Skeletal muscle satellite cell (primary cell): ENCODE data around the gene FAM50A.
A peak's percentile ranks its signal among the peaks of the same experiment; 100 is the strongest.

Experiments used
- H3K27me3 ChIP-seq: 2 replicates; pipeline ENCODE4 v1.7.0; 2013; ENCODE audit warnings: low read length; ENCODE audit not compliant: control insufficient read depth, insufficient read depth
- H3K36me3 ChIP-seq: 2 replicates; pipeline ENCODE4 v1.7.0; 2013; ENCODE audit warnings: mild to moderate bottlenecking, control low read depth, low read length; ENCODE audit not compliant: insufficient read depth
- H3K4me1 ChIP-seq: 2 replicates; pipeline ENCODE4 v1.7.0; 2013; ENCODE audit warnings: low read length; ENCODE audit not compliant: control insufficient read depth, insufficient read depth
- H3K4me2 ChIP-seq: 2 replicates; pipeline ENCODE4 v1.7.0; 2013; ENCODE audit warnings: mild to moderate bottlenecking, low read length
- H3K4me3 ChIP-seq: 2 replicates; pipeline ENCODE4 v1.7.0; 2013; ENCODE audit warnings: low read length
- H3K9ac ChIP-seq: 2 replicates; pipeline ENCODE4 v1.7.0; 2013; ENCODE audit warnings: mild to moderate bottlenecking, low read depth, low read length, moderate library complexity
- H3K9me3 ChIP-seq: replicated peaks from 2 replicates; pipeline ENCODE4 v1.7.0; 2013; ENCODE audit warnings: mild to moderate bottlenecking, control low read depth, low read length

Gene FAM50A

DNA sequence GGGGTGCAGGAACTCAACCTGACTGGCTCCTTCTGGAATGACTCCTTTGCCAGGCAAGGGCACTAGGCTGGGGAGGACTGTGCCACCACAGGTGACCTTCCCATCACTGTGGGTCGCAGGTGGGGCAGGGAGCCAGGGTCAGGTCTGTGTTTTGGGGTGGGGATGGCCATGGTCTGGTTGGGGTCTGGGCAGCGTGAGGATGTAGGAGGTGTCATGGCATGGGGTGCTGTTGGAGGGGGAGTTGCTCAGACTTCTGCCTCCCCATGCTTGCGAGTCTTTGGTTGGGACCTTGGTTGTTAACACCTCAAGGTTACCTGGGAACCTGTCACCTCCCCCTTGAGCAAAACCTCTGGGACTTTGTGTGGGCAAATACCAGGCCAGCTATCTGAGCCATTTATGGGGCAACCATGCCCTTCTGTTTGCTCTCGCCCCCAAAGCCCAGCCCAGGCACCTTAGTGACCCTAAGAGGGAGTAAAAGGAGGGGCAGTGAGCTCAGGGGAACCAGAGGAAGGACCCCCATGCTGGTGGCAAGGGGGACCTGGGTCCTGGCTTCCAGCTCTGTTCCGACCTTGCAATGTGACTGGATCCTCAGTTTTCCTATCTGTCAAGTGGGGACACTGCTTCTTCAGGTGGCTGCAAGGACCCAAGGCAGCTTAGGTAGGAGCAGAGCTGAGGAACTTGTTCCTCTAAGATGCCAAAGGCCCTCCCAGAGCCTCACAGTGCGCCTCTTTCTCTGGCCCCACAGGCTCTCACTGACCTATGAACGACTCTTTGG is 9.4 kb upstream of the FAM50A start:
- H3K4me2 ChIP-seq: no peak overlapping the region
- H3K4me1 ChIP-seq: peaks cover 11% of the 10 kb centered on the region
- H3K27me3 ChIP-seq: no peaks in the 10 kb centered on the region
- peaks cover 31% of the 10 kb centered on the region for H3K36me3 ChIP-seq
- H3K4me3 ChIP-seq: no peak overlapping the region
- no peaks in the 10 kb centered on the region for H3K9me3 ChIP-seq
- H3K9ac ChIP-seq: no peak overlapping the region

DNA sequence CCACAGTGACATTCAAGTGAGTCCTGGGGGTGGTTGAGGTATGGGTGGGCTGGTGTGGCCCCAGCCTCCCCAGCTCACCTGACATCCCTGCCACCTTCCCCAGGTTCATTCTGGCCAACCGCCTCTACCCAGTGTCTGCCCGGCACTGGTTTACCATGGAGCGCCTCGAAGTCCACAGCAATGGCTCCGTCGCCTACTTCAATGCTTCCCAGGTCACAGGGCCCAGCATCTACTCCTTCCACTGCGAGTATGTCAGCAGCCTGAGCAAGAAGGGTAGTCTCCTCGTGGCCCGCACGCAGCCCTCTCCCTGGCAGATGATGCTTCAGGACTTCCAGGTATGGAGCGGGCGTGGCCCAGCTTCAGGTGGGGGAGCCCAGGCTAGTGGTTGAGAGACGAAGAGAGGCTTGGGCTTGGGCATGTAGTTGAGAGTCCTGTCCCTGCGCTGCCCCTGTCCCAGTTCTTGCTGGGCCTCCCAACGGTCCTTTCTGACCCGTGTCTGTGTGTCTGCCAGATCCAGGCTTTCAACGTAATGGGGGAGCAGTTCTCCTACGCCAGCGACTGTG is 8.7 kb upstream of the FAM50A start:
- H3K27me3 ChIP-seq: no peaks in the 10 kb centered on the region
- peaks cover 33% of the 10 kb centered on the region for H3K36me3 ChIP-seq
- peaks cover 11% of the 10 kb centered on the region for H3K4me1 ChIP-seq
- H3K9me3 ChIP-seq: no peaks in the 10 kb centered on the region
- H3K4me3 ChIP-seq: no peak overlapping the region
- H3K4me2 ChIP-seq: no peak overlapping the region
- H3K9ac ChIP-seq: no peak overlapping the region

- H3K4me3 ChIP-seq: peak overlapping the region; percentile 79
- H3K36me3 ChIP-seq: peaks cover 41% of the 10 kb centered on the region
- peak overlapping the region; percentile 73 for H3K4me2 ChIP-seq
- peak overlapping the region; percentile 83 for H3K9ac ChIP-seq
- peaks cover 11% of the 10 kb centered on the region for H3K4me1 ChIP-seq
- H3K9me3 ChIP-seq: no peaks in the 10 kb centered on the region
- H3K27me3 ChIP-seq: no peaks in the 10 kb centered on the region
Observed at GRCh38 chrX:154436374-154436982, 7.5 kb upstream of the FAM50A start.

DNA sequence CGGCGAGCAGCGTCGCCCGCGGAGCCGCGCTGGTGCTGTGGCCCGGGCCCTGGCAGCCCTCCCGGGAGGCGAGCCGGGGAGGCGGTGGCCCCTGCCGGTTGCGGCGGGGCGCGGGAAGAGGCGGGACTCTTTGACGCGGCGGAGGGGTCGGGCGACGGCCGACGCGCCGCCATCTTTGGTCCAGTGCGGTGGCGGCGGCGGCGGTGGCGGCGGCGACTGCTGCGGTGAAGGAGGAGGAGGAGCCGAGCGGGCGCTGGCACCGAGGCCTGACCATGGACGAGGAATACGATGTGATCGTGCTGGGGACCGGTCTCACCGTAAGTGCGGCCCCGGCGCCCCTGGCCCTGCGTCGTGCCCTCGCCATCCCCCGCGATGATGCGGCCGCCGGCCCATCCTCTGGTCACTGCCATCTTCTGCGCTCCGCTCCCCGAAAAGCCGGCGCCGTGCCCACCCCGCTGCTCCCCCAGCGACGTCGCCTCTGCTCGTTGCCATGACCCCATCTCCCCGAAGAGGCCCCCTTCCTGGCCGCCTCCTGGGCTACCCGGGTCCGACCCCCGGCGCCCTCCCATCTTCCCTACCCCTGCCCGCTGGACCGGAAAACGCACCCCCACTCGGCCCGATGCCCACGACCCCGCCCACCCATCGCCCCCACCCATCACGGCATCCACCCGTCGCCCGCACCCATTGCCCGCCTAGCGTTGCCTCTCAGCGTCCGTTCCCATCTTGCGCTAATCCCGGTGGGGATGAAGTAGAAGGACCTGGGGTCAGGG is 6.8 kb upstream of the FAM50A start, which contains the start of gene GDI1:
GDI1 (plus strand) TSS at position 172 of the 770 bp plus-strand sequence; CDS start at position 273, 101 bp downstream.
- peaks cover 37% of the 10 kb centered on the region for H3K36me3 ChIP-seq
- H3K9ac ChIP-seq: peak within 1 kb of the TSS; percentile 83
- peak within 1 kb of the TSS; percentile 88 for H3K4me2 ChIP-seq
- H3K27me3 ChIP-seq: no peaks in the 10 kb centered on the region
- no peaks in the 10 kb centered on the region for H3K9me3 ChIP-seq
- H3K4me1 ChIP-seq: peaks cover 11% of the 10 kb centered on the region
- H3K4me3 ChIP-seq: peak within 1 kb of the TSS; percentile 79

GRCh38 chrX:154437971-154438893 is 5.7 kb upstream of the FAM50A start:
- no peaks in the 10 kb centered on the region for H3K9me3 ChIP-seq
- H3K4me1 ChIP-seq: peaks cover 11% of the 10 kb centered on the region
- peaks cover 42% of the 10 kb centered on the region for H3K36me3 ChIP-seq
- no peaks in the 10 kb centered on the region for H3K27me3 ChIP-seq
- H3K4me2 ChIP-seq: peak overlapping the region; percentile 88
- H3K9ac ChIP-seq: peak overlapping the region; percentile 83
- peak overlapping the region; percentile 79 for H3K4me3 ChIP-seq

DNA sequence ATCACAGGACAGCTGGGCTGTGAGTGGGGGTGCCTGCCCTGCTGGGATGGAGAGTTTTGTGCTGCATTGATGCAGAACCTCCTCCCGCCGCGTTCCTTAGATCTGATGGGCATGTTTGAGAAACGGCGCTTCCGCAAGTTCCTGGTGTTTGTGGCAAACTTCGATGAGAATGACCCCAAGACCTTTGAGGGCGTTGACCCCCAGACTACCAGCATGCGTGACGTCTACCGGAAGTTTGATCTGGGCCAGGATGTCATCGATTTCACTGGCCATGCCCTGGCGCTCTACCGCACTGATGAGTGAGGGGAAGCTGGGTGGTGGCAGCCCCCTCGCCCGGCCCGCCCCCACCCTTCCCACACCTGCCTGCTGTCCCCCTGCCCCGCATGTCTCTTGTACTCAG is 4.1 kb upstream of the FAM50A start:
- Histone ChIP-seq H3K27me3 (no peaks in the 10 kb centered on the region), H3K36me3 (peaks cover 33% of the 10 kb centered on the region), H3K9ac (no peak overlapping the region), H3K4me2 (no peak overlapping the region), H3K4me3 (no peak overlapping the region), H3K4me1 (peaks cover 14% of the 10 kb centered on the region), H3K9me3 (no peaks in the 10 kb centered on the region)

- H3K9me3 ChIP-seq: no peaks in the 10 kb centered on the region
- H3K36me3 ChIP-seq: peaks cover 29% of the 10 kb centered on the region
- no peak overlapping the region for H3K4me2 ChIP-seq
- H3K4me1 ChIP-seq: peaks cover 23% of the 10 kb centered on the region
- H3K9ac ChIP-seq: no peak overlapping the region
- H3K4me3 ChIP-seq: no peak overlapping the region
- H3K27me3 ChIP-seq: no peaks in the 10 kb centered on the region
Observed at GRCh38 chrX:154440623-154441357, 3.2 kb upstream of the FAM50A start.

DNA sequence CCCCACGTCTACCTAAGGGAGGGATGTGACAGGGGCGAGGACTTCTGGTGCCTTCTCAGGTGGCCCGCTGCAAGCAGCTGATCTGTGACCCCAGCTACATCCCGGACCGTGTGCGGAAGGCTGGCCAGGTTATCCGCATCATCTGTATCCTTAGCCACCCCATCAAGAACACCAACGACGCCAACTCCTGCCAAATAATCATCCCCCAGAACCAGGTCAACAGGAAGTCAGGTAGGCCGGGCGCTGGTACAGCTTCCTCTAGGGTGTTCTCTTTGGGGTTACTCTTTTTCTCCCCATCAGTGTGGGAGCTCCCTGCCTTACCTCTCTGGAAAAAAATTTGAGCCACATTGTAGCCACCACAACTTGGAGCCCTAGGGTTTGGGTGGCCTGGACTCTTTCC is 2.4 kb upstream of the FAM50A start:
- Histone ChIP-seq H3K27me3 (no peaks in the 10 kb centered on the region), H3K9me3 (no peaks in the 10 kb centered on the region), H3K4me2 (no peak overlapping the region), H3K36me3 (peaks cover 31% of the 10 kb centered on the region), H3K4me1 (peaks cover 20% of the 10 kb centered on the region), H3K9ac (no peak overlapping the region), H3K4me3 (no peak overlapping the region)

DNA sequence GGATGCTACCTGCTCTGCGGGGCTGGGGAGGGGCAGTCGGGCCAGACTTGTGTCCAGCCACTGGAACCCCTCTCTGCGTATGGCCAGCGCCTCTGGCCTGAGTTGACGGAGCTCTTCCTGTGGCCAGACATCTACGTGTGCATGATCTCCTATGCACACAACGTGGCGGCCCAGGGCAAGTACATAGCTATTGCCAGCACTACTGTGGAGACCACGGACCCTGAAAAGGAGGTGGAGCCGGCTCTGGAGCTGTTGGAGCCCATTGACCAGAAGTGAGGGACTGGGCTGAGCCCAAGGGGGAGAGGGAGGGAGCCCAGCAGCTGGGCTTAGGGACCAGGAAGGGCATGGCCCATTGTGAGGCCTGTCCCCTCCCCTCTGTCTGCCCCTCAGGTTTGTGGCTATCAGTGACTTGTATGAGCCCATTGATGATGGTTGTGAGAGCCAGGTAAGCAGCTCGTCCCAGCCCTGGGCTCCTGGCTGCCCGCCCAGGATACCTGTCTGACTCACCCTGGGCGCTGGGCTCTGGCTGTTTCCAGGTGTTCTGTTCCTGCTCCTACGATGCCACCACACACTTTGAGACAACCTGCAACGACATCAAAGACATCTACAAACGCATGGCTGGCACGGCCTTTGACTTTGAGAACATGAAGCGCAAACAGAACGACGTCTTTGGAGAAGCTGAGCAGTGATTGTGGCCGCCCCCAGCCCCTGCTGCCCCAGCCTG is 1.8 kb upstream of the FAM50A start:
- Histone ChIP-seq H3K4me2 (no peak overlapping the region), H3K4me1 (peaks cover 20% of the 10 kb centered on the region), H3K9ac (no peak overlapping the region), H3K4me3 (no peak overlapping the region), H3K36me3 (peaks cover 33% of the 10 kb centered on the region), H3K9me3 (no peaks in the 10 kb centered on the region), H3K27me3 (no peaks in the 10 kb centered on the region)

DNA sequence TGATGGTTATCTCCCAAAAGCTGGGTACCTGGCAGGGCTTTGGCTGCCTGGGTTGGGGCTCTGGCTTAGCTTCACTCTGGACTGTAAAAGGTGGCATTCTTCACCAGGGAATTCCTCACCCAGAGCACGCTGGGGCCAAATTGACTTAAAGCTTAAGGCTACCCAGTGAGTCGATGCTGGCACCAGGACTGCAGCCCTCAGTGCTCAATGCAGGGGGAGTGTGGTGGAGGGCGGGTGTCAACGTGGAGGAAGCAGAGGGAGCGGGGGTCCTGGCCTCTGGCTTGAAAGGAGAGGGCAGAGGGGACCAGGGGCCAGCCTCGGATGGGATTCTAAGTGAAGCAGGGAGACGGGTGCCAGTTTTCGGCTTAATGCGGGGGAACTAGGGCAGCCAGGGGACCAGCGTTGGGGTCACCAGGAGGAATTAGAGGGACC is 446 bp upstream of the FAM50A start:
- H3K4me2 ChIP-seq: peak overlapping the region; percentile 81
- peak overlapping the region; percentile 68 for H3K9ac ChIP-seq
- H3K4me1 ChIP-seq: peaks cover 16% of the 10 kb centered on the region
- H3K27me3 ChIP-seq: no peaks in the 10 kb centered on the region
- H3K9me3 ChIP-seq: no peaks in the 10 kb centered on the region
- H3K4me3 ChIP-seq: peak overlapping the region; percentile 57
- H3K36me3 ChIP-seq: peaks cover 35% of the 10 kb centered on the region
